Measurements from ENCODE around the gene CD1D. TPM values are rescaled to one million over a fixed set of nuclear protein-coding genes. Genes with fewer than 3 reads are reported as not detected.
A peak's percentile ranks its signal among the peaks of the same experiment; 100 is the strongest.
"Not testable (repeated sequence)": the region's sequence is repeated elsewhere in the genome, so short reads cannot be mapped to it uniquely, and the experiment has no call there.

Gene CD1D
- total RNA-seq, 2 experiments from 2014 or later = not detected

DNA sequence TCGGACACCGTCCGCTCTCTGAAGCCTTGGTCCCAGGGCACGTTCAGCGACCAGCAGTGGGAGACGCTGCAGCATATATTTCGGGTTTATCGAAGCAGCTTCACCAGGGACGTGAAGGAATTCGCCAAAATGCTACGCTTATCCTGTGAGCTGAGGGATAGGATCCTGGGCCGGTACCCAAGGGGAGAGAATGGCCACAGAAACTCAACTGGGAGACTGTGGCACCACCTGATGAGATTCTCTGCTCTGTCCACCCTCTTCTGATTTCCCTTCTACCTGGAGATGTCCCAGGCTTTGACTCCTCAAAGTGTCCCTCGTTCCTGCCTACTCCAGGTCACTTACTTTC lies 855 bp downstream of the CD1D start:
- peaks cover 74% of the 10 kb centered on the region for H3K27me3 Mint-ChIP-seq
- no peak overlapping the region for H3K27ac Mint-ChIP-seq

DNA sequence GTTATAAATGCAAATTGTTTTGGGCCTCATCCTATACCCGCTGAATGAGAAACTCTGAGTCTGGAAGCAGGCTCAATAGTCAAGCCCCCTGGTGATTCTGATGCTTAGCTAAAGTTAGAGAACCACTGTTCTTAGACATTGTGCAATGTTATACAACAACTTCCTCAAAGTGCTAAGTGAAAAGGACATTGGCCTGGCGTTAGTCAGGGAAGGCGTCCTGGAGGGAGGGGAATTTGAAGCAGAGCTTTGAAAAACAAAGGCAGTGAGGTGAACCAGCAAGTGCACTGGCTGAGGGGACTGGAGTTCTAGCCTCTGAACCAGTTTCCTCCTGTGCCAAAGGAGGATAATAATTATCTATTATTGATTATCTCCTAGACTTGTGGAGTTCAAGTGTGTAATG lies 5.1 kb downstream of the CD1D start:
- no peak for ATAC-seq
- no peaks in the 10 kb centered on the region for H3K9me3 Mint-ChIP-seq (ENCODE audit: low read depth)
- H3K27me3 Mint-ChIP-seq = peaks cover 40% of the 10 kb centered on the region
- no peaks in the 10 kb centered on the region for H3K36me3 Mint-ChIP-seq
- peaks cover 3% of the 10 kb centered on the region for H3K4me1 Mint-ChIP-seq
- no peak for DNase-seq
- CTCF ChIA-PET = interaction anchor here (1.2 to 1.7 kb wide), 2 partner anchors 18 to 24 kb away, joined by 3 to 8 read pairs; no protein-coding TSS in a partner anchor
- no peak overlapping the region for H3K4me3 Mint-ChIP-seq
- no peak overlapping the region for H3K27ac Mint-ChIP-seq

More for the DNA sequence above, 855 bp downstream of the CD1D start:
- Mint-ChIP-seq H3K4me3 (peak overlapping the region; percentile 68), H3K36me3 (no peaks in the 10 kb centered on the region), H3K9me3 (ENCODE audit: low read depth) (no peaks in the 10 kb centered on the region), H3K4me1 (peaks cover 9% of the 10 kb centered on the region)
- CTCF ChIA-PET = no interaction called here
- DNase-seq (no peak), ATAC-seq (no peak)

DNA sequence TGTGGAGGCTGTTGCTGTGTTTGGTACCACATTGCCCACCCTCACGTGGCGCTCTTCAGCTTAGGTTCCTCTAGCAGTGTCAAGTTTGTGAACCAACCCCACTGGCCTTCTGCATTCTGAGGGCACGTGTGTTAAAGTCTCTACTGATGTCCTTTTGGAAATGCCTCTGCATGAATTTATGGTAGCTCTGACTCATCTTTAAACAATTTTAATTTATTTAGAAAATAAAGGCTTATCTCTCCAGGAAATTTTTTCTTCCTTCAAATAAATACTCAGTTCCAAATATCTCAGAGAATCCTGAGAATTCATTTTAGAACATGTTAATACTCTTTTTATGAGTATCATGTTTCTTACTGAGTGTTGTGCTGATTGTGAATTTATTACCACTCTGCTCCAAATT lies 5.5 kb downstream of the CD1D start:
- ATAC-seq (no peak), DNase-seq (no peak)
- Mint-ChIP-seq H3K4me3 (no peak overlapping the region), H3K27ac (no peak overlapping the region), H3K4me1 (peaks cover 3% of the 10 kb centered on the region), H3K9me3 (ENCODE audit: low read depth) (no peaks in the 10 kb centered on the region), H3K36me3 (no peaks in the 10 kb centered on the region), H3K27me3 (peaks cover 36% of the 10 kb centered on the region)
- CTCF ChIA-PET = interaction anchor here (1.2 to 1.7 kb wide), 3 partner anchors 17 to 24 kb away, joined by 3 to 8 read pairs (median 4); no protein-coding TSS in a partner anchor

DNA sequence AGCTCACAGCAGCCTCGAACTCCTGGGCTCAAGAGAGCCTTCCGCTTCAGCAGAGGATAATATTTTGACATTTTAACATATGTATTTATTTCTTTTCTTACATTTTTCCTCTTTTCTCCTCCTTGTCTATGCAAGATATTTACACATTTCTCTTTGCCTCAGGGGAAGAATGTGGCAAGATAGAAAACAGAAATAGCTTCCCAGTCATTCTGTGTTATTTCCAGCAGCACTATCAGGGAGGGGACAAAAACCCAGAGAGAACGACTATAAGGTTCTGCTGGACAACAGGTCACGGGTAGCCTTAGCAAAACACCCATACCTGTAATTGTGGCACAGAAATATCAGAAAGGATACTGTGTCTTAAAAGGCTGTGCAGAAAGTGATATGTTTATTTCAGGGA lies 7.9 kb downstream of the CD1D start:
- Mint-ChIP-seq H3K36me3 (no peaks in the 10 kb centered on the region), H3K27ac (no peak overlapping the region), H3K27me3 (peaks cover 12% of the 10 kb centered on the region), H3K4me3 (no peak overlapping the region), H3K4me1 (no peaks in the 10 kb centered on the region), H3K9me3 (ENCODE audit: low read depth) (no peaks in the 10 kb centered on the region)
- CTCF ChIA-PET = no interaction called here
- ATAC-seq = no peak
- no peak for DNase-seq

DNA sequence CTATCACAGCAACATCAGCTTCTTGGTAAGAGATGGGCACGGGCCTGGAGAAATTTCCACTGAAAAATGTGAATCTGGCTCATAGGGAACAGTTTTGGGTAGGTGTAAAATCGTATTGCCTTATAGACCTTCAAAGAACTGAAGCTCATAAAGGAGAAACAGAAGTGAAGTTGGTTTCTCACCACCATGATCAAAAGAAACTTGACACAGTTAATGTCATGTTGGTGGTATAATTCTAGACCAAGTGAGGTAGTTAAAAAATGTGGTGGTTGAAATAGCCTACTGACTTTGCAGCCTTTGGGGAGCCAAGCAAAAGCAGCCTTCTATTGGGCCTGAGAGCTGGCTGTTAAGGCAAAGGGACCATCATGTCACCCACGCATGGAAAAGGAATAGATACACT lies 8.9 kb downstream of the CD1D start:
- Mint-ChIP-seq H3K36me3 (no peaks in the 10 kb centered on the region), H3K9me3 (ENCODE audit: low read depth) (no peaks in the 10 kb centered on the region)
- no peak for ATAC-seq

DNA sequence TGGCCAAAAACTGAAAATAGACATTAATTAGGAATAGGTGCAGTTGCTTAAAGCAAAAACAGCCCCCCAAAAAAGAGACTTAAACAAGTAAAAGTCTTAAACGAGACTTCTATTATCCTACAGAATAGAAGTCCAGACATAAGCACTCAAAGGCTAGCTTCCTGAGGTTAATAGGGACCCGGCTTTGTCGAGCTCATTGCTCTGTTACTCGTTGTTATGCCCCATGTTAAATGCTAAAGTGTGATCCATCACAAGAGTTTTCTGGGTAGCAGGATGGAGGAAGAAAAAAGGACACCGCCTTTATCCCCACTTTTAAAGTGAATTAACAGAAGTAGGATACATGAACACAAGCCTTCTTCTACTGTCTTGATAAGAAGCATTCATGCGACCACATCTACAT lies 10.6 kb downstream of the CD1D start:
- Mint-ChIP-seq H3K27ac (no peak overlapping the region), H3K36me3 (peaks cover 1% of the 10 kb centered on the region), H3K4me3 (no peak overlapping the region), H3K27me3 (peaks cover 11% of the 10 kb centered on the region), H3K4me1 (no peaks in the 10 kb centered on the region), H3K9me3 (ENCODE audit: low read depth) (no peaks in the 10 kb centered on the region)
- DNase-seq (no peak), ATAC-seq (no peak)
- CTCF ChIA-PET = no interaction called here

More for the DNA sequence above, 8.9 kb downstream of the CD1D start:
- CTCF ChIA-PET = no interaction called here
- DNase-seq = no peak
- H3K4me3 Mint-ChIP-seq = no peak overlapping the region
- peaks cover 8% of the 10 kb centered on the region for H3K27me3 Mint-ChIP-seq
- H3K4me1 Mint-ChIP-seq = no peaks in the 10 kb centered on the region
- H3K27ac Mint-ChIP-seq = no peak overlapping the region

DNA sequence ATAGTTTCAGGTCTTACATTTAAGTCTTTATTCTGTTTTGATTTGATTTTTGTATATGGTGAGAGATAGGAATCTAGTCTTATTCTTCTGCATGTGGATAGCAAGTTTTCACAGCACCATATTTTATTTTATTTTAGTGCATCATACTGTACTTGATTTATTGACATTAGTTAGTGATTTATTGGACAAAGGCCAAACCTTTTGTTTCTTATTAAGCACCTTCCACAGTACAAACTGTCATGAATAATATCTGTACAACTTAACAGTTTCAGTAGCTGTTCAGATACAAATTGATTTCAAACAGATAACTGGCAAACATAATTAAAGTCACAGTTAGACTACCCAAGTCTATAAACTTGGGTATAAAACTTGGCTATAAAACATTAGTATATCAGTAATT lies 15.8 kb downstream of the CD1D start:
- ATAC-seq = no peak
- DNase-seq = no peak
- Mint-ChIP-seq H3K27ac (no peak overlapping the region), H3K9me3 (ENCODE audit: low read depth) (no peaks in the 10 kb centered on the region), H3K4me1 (peaks cover 4% of the 10 kb centered on the region), H3K27me3 (peaks cover 23% of the 10 kb centered on the region), H3K36me3 (peaks cover 2% of the 10 kb centered on the region), H3K4me3 (no peak overlapping the region)
- CTCF ChIA-PET = no interaction called here

DNA sequence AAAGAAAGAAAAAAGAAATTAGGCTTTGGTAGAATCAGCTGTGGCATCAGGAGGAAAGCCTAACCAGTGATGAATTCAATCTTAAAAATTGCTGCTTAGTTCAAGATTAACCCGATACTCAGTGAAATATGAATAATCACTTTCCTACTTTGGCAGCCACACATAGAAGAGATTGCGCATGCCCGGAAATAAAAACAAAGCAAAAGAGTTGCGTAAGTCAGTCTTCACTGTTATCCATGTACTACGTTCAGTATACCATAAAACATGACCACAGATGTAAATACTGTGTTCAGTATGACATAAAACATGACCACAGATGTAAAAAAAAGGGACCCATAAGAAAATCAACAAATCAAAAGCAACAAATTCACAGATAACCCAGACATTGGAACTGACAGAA lies 19.2 kb downstream of the CD1D start:
- no peak overlapping the region for H3K4me3 Mint-ChIP-seq
- no peak overlapping the region for H3K27ac Mint-ChIP-seq
- CTCF ChIA-PET = interaction anchor here (0.6 kb wide), 1 partner anchor 104 kb away, joined by 4 read pairs; no protein-coding TSS in a partner anchor
- H3K27me3 Mint-ChIP-seq = peaks cover 40% of the 10 kb centered on the region
- no peak for ATAC-seq
- peaks cover 2% of the 10 kb centered on the region for H3K36me3 Mint-ChIP-seq
- DNase-seq = no peak
- peaks cover 11% of the 10 kb centered on the region for H3K4me1 Mint-ChIP-seq
- H3K9me3 Mint-ChIP-seq (ENCODE audit: low read depth) = no peaks in the 10 kb centered on the region

DNA sequence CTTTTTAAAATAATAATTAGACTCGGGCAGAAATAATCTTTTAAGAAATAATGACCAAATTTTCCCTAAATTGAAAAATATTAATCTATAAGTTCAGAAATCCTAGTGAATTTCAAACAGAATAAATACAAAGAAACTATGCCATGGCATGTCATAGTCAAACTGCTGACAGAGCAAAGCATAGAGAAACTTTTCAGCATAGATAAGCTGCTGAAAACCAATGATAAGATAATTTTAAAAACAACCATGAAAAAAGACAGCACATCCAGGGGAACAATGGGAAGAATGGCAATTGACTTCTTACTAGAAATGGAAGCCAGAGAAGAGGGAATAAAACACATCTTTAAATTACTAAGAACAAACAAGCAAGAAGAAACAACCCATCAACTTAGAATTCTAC lies 19.8 kb downstream of the CD1D start:
- Mint-ChIP-seq H3K27me3 (peaks cover 44% of the 10 kb centered on the region), H3K9me3 (ENCODE audit: low read depth) (no peaks in the 10 kb centered on the region), H3K27ac (no peak overlapping the region), H3K36me3 (peaks cover 2% of the 10 kb centered on the region), H3K4me3 (no peak overlapping the region), H3K4me1 (peaks cover 11% of the 10 kb centered on the region)
- CTCF ChIA-PET = no interaction called here
- no peak for ATAC-seq
- DNase-seq = no peak

DNA sequence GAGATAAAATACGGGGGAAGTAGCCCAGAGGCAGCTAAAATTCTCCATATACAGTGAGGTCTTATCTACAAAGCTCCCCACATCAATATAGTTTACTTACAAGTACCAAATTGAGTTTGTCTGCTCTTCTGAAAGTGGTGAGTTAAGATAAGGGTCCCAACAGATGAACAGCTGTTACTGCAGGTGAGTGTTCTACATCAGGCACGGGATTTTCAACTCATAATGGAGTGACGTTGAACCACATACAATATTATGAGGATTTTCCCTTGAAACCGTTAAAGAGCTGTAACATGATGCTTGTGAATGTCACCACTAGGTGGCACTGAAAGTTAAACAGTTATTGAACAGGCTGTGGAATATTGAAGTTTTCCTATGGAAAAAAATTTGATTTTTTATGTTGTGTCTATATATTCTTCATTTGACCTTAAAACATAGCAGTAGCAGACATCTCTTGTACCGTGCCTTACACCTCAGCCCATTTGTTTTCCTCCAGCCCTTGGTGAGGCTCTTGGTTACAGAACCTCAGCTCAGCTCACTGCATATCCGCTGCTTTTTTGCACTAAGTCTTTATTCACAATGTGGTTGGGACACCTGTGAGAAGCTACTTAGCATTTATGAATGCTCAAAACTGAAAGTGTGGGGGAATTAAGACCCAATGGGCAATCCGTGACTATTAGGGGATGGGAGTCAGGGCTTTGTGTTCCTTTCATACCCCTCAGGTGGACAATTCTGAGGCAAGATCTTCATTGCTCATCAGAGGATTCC lies 23.2 kb downstream of the CD1D start:
- Mint-ChIP-seq H3K4me1 (peaks cover 11% of the 10 kb centered on the region), H3K4me3 (no peak overlapping the region), H3K27me3 (peaks cover 30% of the 10 kb centered on the region), H3K27ac (no peak overlapping the region), H3K36me3 (no peaks in the 10 kb centered on the region), H3K9me3 (ENCODE audit: low read depth) (no peaks in the 10 kb centered on the region)
- CTCF ChIA-PET = interaction anchor here (0.7 to 3.5 kb wide), 22 partner anchors 9 to 1010 kb away, joined by 3 to 20 read pairs (median 4); partner anchors contain the start of gene CD1B
- ATAC-seq (peak; percentile 71), DNase-seq (no peak)

DNA sequence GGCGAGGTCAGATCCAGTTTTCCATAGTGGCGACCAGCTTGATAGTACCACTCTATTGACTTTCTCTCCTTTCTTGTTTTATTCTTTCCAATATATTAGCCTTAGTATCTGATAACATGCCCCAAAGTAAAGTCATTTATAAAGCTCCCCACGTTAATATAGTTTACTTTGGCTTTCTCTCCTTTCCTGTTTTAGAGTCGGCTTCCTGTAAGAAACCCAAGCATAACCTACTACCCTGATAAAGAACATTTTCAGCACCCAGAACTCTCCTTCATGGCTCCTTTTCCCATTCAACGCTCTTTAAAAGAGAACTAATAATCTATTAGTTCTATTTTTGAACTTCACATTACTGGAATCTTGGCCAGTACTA lies 23.7 kb downstream of the CD1D start:
- no peaks in the 10 kb centered on the region for H3K9me3 Mint-ChIP-seq (ENCODE audit: low read depth)
- H3K27me3 Mint-ChIP-seq = peaks cover 34% of the 10 kb centered on the region
- H3K4me1 Mint-ChIP-seq = peaks cover 11% of the 10 kb centered on the region
- no peak for DNase-seq
- H3K27ac Mint-ChIP-seq = no peak overlapping the region
- H3K4me3 Mint-ChIP-seq = no peak overlapping the region
- ATAC-seq = no peak
- H3K36me3 Mint-ChIP-seq = no peaks in the 10 kb centered on the region
- CTCF ChIA-PET = interaction anchor here (1.1 to 3.5 kb wide), 17 partner anchors 10 to 867 kb away, joined by 3 to 20 read pairs (median 6); partner anchors contain the start of gene CD1B

DNA sequence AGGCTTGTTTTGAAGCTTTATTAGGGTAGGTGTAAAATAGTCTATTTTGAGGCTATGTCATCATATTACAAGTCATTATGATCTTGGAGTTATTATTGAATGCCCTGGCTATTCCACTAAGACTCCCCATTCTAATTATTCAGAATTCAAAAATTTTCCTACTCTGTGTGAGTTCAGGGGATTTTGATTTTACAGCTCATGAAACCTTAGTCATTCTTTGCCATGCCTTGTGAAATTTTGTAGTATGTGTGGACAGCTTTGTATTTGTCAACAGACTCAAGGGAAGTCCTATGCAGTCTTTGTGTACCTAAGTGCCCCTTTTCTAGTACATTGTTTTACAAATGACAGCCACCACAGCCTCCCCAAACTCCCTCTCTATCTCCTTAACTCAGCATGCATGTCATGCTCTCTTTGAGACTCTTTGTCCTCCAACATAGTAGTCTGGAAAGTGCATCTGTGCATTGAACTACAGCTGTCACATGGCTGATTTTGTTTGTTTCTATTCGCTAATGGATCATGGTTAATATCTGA lies 28.0 kb downstream of the CD1D start:
- Mint-ChIP-seq H3K36me3 (no peaks in the 10 kb centered on the region), H3K27ac (no peak overlapping the region), H3K27me3 (peaks cover 38% of the 10 kb centered on the region), H3K4me1 (peaks cover 6% of the 10 kb centered on the region), H3K9me3 (ENCODE audit: low read depth) (no peaks in the 10 kb centered on the region), H3K4me3 (no peak overlapping the region)
- DNase-seq (no peak), ATAC-seq (no peak)
- CTCF ChIA-PET = interaction anchor here (0.6 to 0.8 kb wide), 2 partner anchors 78 to 293 kb away, joined by 3 read pairs; no protein-coding TSS in a partner anchor

DNA sequence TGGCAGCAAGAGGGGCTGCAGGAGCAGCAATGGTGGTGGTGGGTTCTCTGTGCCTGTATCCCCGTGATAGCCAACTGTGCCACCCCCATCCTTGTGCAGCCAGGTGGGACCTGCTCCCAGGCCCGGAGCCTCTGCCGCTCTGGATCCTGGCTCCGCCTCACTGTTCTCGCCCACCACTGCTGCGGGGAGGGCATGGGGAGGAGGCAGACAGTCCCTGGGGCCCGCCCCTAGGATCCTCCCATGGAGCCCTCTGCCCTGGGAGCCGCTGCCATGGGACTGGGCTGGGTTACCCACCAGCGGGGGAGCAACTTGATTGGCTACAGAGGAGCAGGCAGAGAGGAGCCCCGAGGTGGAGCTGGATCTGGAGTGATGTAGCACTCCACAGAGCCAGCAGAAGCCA lies 31.6 kb downstream of the CD1D start:
- no peak for DNase-seq
- Mint-ChIP-seq H3K27me3 (peaks cover 25% of the 10 kb centered on the region), H3K36me3 (no peaks in the 10 kb centered on the region), H3K27ac (no peak overlapping the region), H3K9me3 (ENCODE audit: low read depth) (no peaks in the 10 kb centered on the region), H3K4me3 (no peak overlapping the region), H3K4me1 (no peaks in the 10 kb centered on the region)
- CTCF ChIA-PET = no interaction called here
- ATAC-seq = no peak

DNA sequence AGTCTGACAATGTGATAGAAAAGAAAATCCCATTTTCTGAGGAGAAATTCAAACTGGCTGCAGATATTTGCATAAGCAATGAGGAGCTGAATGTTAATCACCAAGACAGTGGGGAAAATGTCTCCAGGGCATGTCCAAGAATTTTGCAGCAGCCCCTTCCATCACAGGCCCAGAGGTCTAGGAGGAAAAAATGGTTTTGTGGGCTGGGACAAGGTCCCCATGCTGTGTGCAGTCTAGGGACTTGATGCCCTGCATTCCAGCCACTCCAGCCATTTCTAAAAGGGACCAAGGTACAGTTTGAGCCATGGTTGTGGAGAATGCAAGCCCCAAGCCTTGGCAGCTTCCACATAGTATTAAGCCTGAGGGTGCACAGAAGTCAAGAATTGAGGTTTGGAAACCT lies 42.8 kb downstream of the CD1D start:
- DNase-seq; H3K36me3 Mint-ChIP-seq; H3K27ac Mint-ChIP-seq; ATAC-seq; H3K4me3 Mint-ChIP-seq; H3K9me3 Mint-ChIP-seq (ENCODE audit: low read depth); H3K27me3 Mint-ChIP-seq; CTCF ChIA-PET; H3K4me1 Mint-ChIP-seq: not testable (repeated sequence)

All from activated CD8-positive, alpha-beta memory T cell treated with anti-CD3 and anti-CD28 coated beads, Interleukin-2, amount 10 ng/mL, durations not matched to agents 7 days and 5 days (primary cell).